ENCODE measurements around the gene NRXN2. TPM values are rescaled to one million over a fixed set of nuclear protein-coding genes. Genes with fewer than 3 reads are reported as not detected.

NRXN2 gene
- polyA plus RNA-seq, 1 of the 3 experiments (the other 2 are of a cell fraction), result 0.15 TPM

DNA sequence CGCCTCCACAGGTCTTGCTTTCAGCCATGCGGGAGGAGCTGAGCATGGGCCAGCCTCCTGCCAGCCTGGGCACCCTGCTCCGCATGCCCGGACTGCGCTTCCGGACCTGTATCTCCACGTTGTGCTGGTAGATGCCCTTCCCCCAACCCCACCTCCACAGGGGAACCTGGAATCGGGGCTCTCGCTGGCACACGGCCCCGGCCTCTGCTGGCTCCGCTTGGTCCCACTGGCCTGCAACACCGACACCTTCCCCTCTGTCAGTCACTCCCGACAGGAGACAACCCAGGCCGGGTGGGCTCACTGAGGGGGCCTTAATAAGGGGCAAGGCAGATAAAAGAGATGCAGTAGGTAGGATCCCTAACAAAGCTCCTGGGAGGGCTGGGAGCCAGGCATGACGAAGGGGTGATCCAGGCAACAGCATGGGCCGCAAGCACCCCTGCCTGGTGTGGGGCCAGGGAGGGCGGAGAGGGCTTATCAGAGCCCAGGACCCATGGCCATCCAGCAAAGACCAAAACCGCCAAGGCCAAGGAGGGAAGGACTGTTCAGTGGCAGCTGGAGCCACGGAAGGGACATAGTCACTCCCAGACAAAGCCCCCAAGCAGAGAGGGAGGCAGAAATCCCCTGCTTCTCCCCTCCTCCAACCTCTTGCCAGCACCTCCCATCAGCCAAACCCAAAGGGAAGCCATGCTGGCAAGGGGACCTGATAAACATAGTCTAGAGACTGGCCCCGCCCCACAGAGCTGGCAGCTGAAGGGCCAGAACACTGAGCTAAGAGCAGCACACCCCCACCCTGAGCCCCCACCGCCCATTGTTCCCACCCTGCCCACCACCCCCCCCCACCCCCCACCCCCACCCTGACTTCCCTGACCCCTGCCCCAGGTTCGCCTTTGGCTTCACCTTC, 124.0 kb downstream of the NRXN2 start:
- H3F3A ChIP-seq (replicated peaks; ENCODE audit: insufficient read depth), result no peaks in the 10 kb centered on the region
- ChIA-PET CTCF (interaction anchor here (1.2 kb wide), 1 partner anchor 150 kb away, joined by 3 read pairs; no protein-coding TSS in a partner anchor), POLR2A (no interaction called here)
- no peaks in the 10 kb centered on the region for H3K9me2 ChIP-seq
- TF ChIP-seq, protein P1, sequence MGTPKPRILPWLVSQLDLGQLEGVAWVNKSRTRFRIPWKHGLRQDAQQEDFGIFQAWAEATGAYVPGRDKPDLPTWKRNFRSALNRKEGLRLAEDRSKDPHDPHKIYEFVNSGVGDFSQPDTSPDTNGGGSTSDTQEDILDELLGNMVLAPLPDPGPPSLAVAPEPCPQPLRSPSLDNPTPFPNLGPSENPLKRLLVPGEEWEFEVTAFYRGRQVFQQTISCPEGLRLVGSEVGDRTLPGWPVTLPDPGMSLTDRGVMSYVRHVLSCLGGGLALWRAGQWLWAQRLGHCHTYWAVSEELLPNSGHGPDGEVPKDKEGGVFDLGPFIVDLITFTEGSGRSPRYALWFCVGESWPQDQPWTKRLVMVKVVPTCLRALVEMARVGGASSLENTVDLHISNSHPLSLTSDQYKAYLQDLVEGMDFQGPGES (IDR thresholded peaks at IDR 0.05; ENCODE audit: low read depth, low read length), result no peak
- TF ChIP-seq RXRA (IDR thresholded peaks at IDR 0.05; ENCODE audit: borderline replicate concordance, low read depth), result no peak
- TF ChIP-seq FOXM1 (IDR thresholded peaks at IDR 0.05; ENCODE audit: low read depth), result no peak
- TF ChIP-seq CHD2 (IDR thresholded peaks at IDR 0.05; ENCODE audit: low read length, partially characterized antibody), result no peak
- TF ChIP-seq YY1 (IDR thresholded peaks at IDR 0.05; ENCODE audit: low read depth), result no peak
- no peak for TF ChIP-seq FOSL2 (IDR thresholded peaks at IDR 0.05; ENCODE audit: borderline replicate concordance, low read depth)
- no peak overlapping the region for H2AFZ ChIP-seq (ENCODE audit: low read depth)
- H3K9me3 ChIP-seq, result no peaks in the 10 kb centered on the region
- H3K4me2 ChIP-seq, result no peak overlapping the region
- no peak overlapping the region for H3K9ac ChIP-seq
- DNase-seq, result no peak
- 0 out of 2 replicates have a peak, but pooled peaks cover 2% of the 10 kb centered on the region for H3K27me3 ChIP-seq (ENCODE audit: insufficient read depth)
- no peaks in the 10 kb centered on the region for H3K36me3 ChIP-seq (replicated peaks in 1 of 2; ENCODE audit: control insufficient read depth in 1 of 2, insufficient read depth in 2 of 2, low read length in 1 of 2)
- H3K4me1 ChIP-seq (ENCODE audit: control insufficient read depth in 1 of 2, insufficient read depth in 2 of 2, low read depth in 1 of 2, low read length in 1 of 2), result no peaks in the 10 kb centered on the region; a peak in 1 of 4 replicates
- H3K79me2 ChIP-seq (ENCODE audit: insufficient read depth), result no peaks in the 10 kb centered on the region
- WGBS (ENCODE audit: low lambda C conversion rate), result 65% methylated on average over 14 of the region's 23 CpGs
- no peak overlapping the region for H3K27ac ChIP-seq (ENCODE audit: low read depth in 2 of 2, low read length in 1 of 2)
- H4K20me1 ChIP-seq (ENCODE audit: insufficient read depth), result no peaks in the 10 kb centered on the region
- no peak overlapping the region for H3K4me3 ChIP-seq (ENCODE audit: low read depth in 2 of 2, low read length in 1 of 2)

DNA sequence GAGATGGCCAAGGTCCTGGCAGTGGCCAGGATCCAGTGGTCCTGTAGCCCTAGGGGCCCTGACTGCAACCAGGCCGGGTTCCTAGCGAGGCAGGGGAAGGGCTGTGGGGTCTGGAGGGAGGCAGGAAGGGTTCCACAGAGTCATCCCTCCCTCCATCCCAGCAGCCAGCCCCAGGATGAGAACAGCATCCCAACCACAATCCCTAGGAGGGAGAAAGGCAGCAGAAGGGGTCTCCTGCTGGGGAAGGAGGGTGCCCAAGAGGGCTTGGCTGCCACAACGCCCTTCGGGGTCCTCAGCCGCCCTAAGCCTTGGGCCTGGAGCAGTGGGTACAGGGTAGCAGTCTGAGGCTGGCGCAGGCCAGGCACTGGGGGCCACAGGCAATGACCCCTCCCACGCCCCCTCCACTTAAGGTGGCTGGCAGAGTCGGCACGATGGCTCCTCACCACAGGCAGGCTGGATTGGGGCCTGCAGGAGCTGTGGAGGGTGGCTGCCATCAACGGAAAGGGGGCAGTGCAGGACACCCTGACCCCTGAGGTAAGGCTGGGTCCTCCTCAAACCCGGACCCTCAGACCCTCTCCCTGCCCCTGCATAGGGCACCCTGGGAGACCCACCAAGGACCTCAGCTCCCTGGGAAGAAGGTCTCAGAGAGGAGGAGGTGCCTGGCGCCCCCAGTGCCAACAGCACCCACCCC, 124.7 kb downstream of the NRXN2 start:
- H3K9me2 ChIP-seq, result no peaks in the 10 kb centered on the region
- H2AFZ ChIP-seq (ENCODE audit: low read depth), result no peak overlapping the region
- H3K4me3 ChIP-seq (ENCODE audit: low read depth in 2 of 2, low read length in 1 of 2), result no peak overlapping the region
- H3K79me2 ChIP-seq (ENCODE audit: insufficient read depth), result no peaks in the 10 kb centered on the region
- WGBS (ENCODE audit: low lambda C conversion rate), result 49% methylated on average over 5 of the region's 12 CpGs
- H3K36me3 ChIP-seq (replicated peaks in 1 of 2; ENCODE audit: control insufficient read depth in 1 of 2, insufficient read depth in 2 of 2, low read length in 1 of 2), result no peaks in the 10 kb centered on the region
- H4K20me1 ChIP-seq (ENCODE audit: insufficient read depth), result no peaks in the 10 kb centered on the region
- no peak overlapping the region for H3K9ac ChIP-seq
- no peaks in the 10 kb centered on the region for H3F3A ChIP-seq (replicated peaks; ENCODE audit: insufficient read depth)
- DNase-seq, result peak; percentile 44
- H3K4me1 ChIP-seq (ENCODE audit: control insufficient read depth in 1 of 2, insufficient read depth in 2 of 2, low read depth in 1 of 2, low read length in 1 of 2), result no peaks in the 10 kb centered on the region; a peak in 1 of 4 replicates
- POLR2A ChIA-PET, result no interaction called here
- no peak overlapping the region for H3K27ac ChIP-seq (ENCODE audit: low read depth in 2 of 2, low read length in 1 of 2)
- TF ChIP-seq YY1 (IDR thresholded peaks at IDR 0.05; ENCODE audit: low read depth), result no peak
- TF ChIP-seq NRF1 (IDR thresholded peaks at IDR 0.05; ENCODE audit: low read depth, low read length), result no peak
- no peak for TF ChIP-seq ELF1 (IDR thresholded peaks at IDR 0.05)
- TF ChIP-seq, protein P2, sequence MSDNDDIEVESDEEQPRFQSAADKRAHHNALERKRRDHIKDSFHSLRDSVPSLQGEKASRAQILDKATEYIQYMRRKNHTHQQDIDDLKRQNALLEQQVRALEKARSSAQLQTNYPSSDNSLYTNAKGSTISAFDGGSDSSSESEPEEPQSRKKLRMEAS (IDR thresholded peaks at IDR 0.05; ENCODE audit: low read depth), result no peak
- no peak for TF ChIP-seq FOSL2 (IDR thresholded peaks at IDR 0.05; ENCODE audit: borderline replicate concordance, low read depth)
- TF ChIP-seq, protein P3, sequence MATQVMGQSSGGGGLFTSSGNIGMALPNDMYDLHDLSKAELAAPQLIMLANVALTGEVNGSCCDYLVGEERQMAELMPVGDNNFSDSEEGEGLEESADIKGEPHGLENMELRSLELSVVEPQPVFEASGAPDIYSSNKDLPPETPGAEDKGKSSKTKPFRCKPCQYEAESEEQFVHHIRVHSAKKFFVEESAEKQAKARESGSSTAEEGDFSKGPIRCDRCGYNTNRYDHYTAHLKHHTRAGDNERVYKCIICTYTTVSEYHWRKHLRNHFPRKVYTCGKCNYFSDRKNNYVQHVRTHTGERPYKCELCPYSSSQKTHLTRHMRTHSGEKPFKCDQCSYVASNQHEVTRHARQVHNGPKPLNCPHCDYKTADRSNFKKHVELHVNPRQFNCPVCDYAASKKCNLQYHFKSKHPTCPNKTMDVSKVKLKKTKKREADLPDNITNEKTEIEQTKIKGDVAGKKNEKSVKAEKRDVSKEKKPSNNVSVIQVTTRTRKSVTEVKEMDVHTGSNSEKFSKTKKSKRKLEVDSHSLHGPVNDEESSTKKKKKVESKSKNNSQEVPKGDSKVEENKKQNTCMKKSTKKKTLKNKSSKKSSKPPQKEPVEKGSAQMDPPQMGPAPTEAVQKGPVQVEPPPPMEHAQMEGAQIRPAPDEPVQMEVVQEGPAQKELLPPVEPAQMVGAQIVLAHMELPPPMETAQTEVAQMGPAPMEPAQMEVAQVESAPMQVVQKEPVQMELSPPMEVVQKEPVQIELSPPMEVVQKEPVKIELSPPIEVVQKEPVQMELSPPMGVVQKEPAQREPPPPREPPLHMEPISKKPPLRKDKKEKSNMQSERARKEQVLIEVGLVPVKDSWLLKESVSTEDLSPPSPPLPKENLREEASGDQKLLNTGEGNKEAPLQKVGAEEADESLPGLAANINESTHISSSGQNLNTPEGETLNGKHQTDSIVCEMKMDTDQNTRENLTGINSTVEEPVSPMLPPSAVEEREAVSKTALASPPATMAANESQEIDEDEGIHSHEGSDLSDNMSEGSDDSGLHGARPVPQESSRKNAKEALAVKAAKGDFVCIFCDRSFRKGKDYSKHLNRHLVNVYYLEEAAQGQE (IDR thresholded peaks at IDR 0.05; ENCODE audit: low read depth, low read length), result no peak
- TF ChIP-seq SIN3A (IDR thresholded peaks at IDR 0.05; ENCODE audit: borderline replicate concordance, low read depth, low read length), result no peak
- no peak for TF ChIP-seq SMC3 (IDR thresholded peaks at IDR 0.05; ENCODE audit: low read depth, low read length)
- no peak for TF ChIP-seq TAF1 (IDR thresholded peaks at IDR 0.05; ENCODE audit: borderline replicate concordance, low read depth, low read length)
- no peak for TF ChIP-seq JUND (IDR thresholded peaks at IDR 0.05)
- TF ChIP-seq, protein P4, sequence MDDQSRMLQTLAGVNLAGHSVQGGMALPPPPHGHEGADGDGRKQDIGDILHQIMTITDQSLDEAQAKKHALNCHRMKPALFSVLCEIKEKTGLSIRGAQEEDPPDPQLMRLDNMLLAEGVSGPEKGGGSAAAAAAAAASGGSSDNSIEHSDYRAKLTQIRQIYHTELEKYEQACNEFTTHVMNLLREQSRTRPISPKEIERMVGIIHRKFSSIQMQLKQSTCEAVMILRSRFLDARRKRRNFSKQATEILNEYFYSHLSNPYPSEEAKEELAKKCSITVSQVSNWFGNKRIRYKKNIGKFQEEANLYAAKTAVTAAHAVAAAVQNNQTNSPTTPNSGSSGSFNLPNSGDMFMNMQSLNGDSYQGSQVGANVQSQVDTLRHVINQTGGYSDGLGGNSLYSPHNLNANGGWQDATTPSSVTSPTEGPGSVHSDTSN (IDR thresholded peaks at IDR 0.05), result no peak
- no peak for TF ChIP-seq MXI1 (IDR thresholded peaks at IDR 0.05; ENCODE audit: low read depth, low read length)
- TF ChIP-seq EP300 (IDR thresholded peaks at IDR 0.05; ENCODE audit: borderline replicate concordance in 1 of 2, low read depth in 1 of 2, low read length in 1 of 2), result no peak
- no peaks in the 10 kb centered on the region for H3K27me3 ChIP-seq (ENCODE audit: insufficient read depth)
- CTCF ChIA-PET, result no interaction called here
- no peaks in the 10 kb centered on the region for H3K9me3 ChIP-seq
- H3K4me2 ChIP-seq, result no peak overlapping the region
